ENCODE results near the gene SHLD1. TPM values are rescaled to one million over a fixed set of nuclear protein-coding genes. Genes with fewer than 3 reads are reported as not detected.
"Not testable (repeated sequence)": the region's sequence is repeated elsewhere in the genome, so short reads cannot be mapped to it uniquely, and the experiment has no call there.

SHLD1 gene
- total RNA-seq, 1 experiment from 2014 or later, result 2.4 TPM

- TF ChIP-seq REST (IDR thresholded peaks at IDR 0.05; ENCODE audit: low read depth), result no peak
- TF ChIP-seq MAX (IDR thresholded peaks at IDR 0.05), result peak; percentile 75
- no peak for TF ChIP-seq EZH2 (IDR thresholded peaks at IDR 0.05)
Observed at GRCh38 chr20:5749952-5750779, at the start of gene SHLD1 (continued).

- BruUV-seq (replicated peaks); RAD21 ChIA-PET (ENCODE audit: low non-redundant PET in 1 of 2, low total read pairs in 2 of 2, uncharacterized antibody in 2 of 2, unreplicated experiment in 2 of 2): not testable (repeated sequence)
Observed at GRCh38 chr20:5702339-5702738, 47.9 kb upstream of the SHLD1 start.

More at GRCh38 chr20:5702339-5702738, 47.9 kb upstream of the SHLD1 start:
- H3K4me2 ChIP-seq (ENCODE audit: low read length); H3K4me3 ChIP-seq (replicated peaks in 1 of 2; ENCODE audit: low read depth in 1 of 2, low read length in 2 of 2); DNase-seq (ENCODE audit: low read depth, low spot score); ATAC-seq; H2AFZ ChIP-seq (ENCODE audit: low read depth, low read length, poor library complexity, severe bottlenecking); H3K9me3 ChIP-seq (ENCODE audit: control insufficient read depth in 1 of 2, insufficient read depth in 1 of 2, low read depth in 1 of 2, low read length in 2 of 2); intact Hi-C loops (cut with micrococcal nuclease); H3K4me1 ChIP-seq (ENCODE audit: control insufficient read depth in 1 of 2, insufficient read depth in 2 of 2, low read length in 2 of 2); H4K20me1 ChIP-seq (ENCODE audit: insufficient read depth); H3K27me3 ChIP-seq (ENCODE audit: insufficient read depth, low read length); H3K9ac ChIP-seq (ENCODE audit: low read length); CTCF ChIA-PET; H3K36me3 ChIP-seq (ENCODE audit: control insufficient read depth in 1 of 2, insufficient read depth in 2 of 2, low read length in 2 of 2); POLR2A ChIA-PET; H3K9me2 ChIP-seq (ENCODE audit: insufficient read depth); H3K79me2 ChIP-seq (ENCODE audit: insufficient read depth, low read length); H3K27ac ChIP-seq (ENCODE audit: low read depth, low read length): not testable (repeated sequence)

Data from HCT116 (cell line).